Transverse colon (tissue), 4 donors: ENCODE results near the gene CTNNA1. TPM values are rescaled to one million over a fixed set of nuclear protein-coding genes. Genes with fewer than 3 reads are reported as not detected.

ENCODE experiments used
- DNase-seq: peaks from one replicate; pipeline ENCODE4 v3.0.0-alpha.2; 2019
- H3K27ac ChIP-seq, 4 donors: fragments of 200-600 bp; sonication (generic); 2 replicates each; pipeline ENCODE4 v1.5.1; 2016 to 2018; ENCODE audit warnings: inconsistent platforms in 4 of 4
- H3K27me3 ChIP-seq: fragments of 200-600 bp; sonication (generic); 2 replicates; pipeline ENCODE4 v1.5.1; 2017; ENCODE audit warnings: inconsistent platforms
- H3K36me3 ChIP-seq, 4 donors: fragments of 200-600 bp; sonication (generic); 2 replicates each; pipeline ENCODE4 v1.5.1; 2017 to 2019; ENCODE audit warnings: inconsistent platforms in 4 of 4
- H3K4me1 ChIP-seq, 4 donors: fragments of 200-600 bp; sonication (generic); 2 replicates each; pipeline ENCODE4 v1.5.1; 2017 to 2020; ENCODE audit warnings: inconsistent platforms in 4 of 4
- H3K4me3 ChIP-seq, 4 donors: fragments of 200-600 bp; sonication (generic); 1 replicate in 1 of 4; 2 replicates in 3 of 4; pipeline versions ENCODE4 v1.5.1 to v1.6.1; 2017 to 2019; ENCODE audit warnings: inconsistent platforms in 4 of 4
- H3K9me3 ChIP-seq, 2 donors: fragments of 200-600 bp; sonication (generic); 2 replicates each; pipeline ENCODE4 v1.5.1; 2017 to 2019; ENCODE audit warnings: inconsistent platforms in 2 of 2
- EP300 ChIP-seq: sonication (generic); formaldehyde crosslinking; IDR thresholded peaks from one replicate; pipeline ENCODE4 v1.6.1; 2017; ENCODE audit warnings: antibody characterized with exemption, low read depth
- POLR2A ChIP-seq: fragments of 450-650 bp; IDR thresholded peaks from one replicate; pipeline ENCODE4 v1.6.1; 2016; ENCODE audit warnings: antibody characterized with exemption, mild to moderate bottlenecking, moderate library complexity
- POLR2AphosphoS5 ChIP-seq, 3 donors: sonication (generic); formaldehyde crosslinking; IDR thresholded peaks; one replicate each; pipeline ENCODE4 v1.6.1; 2016; ENCODE audit warnings: antibody characterized with exemption in 3 of 3
- WGBS, 2 donors: methylation state at CpG; one replicate each; pipeline ENCODE4 v1.1.5; 2018; ENCODE audit warnings: low coverage in 1 of 2; 5-methylcytosine and 5-hydroxymethylcytosine counted together
- in situ Hi-C, 4 donors: fragments of 200-750 bp; cut with MboI; loops; one replicate each; pipeline versions ENCODE4 v1.15.0 to v1.15.1; 2017; ENCODE audit warnings: low sequenced_read_pairs in 3 of 4, low pct_ligation_motif_present in 1 of 4, low pct_unique_long_range_greater_than_20kb in 1 of 4
- intact Hi-C: fragments of 100-400 bp; cut with DNase I; formaldehyde crosslinking; loops from one replicate; pipeline ENCODE4 v1.15.1; 2023; ENCODE audit warnings: low total_unique reads
- total RNA-seq, 4 donors: library from RNA; depleted of rRNA; stranded (reverse); fragments of >200 nt; gene quantifications; one replicate each; pipeline ENCODE4 v1.1.0, GENCODE V29; 2016
- TF ChIP-seq, protein P1 (sequence below), 5 experiments: fragments of 200-600 bp in 3 of 5; fragments of 450-650 bp in 2 of 5; sonication (generic) in 3 of 5; IDR thresholded peaks; 1 replicate in 2 of 5; 2 replicates in 3 of 5; pipeline ENCODE4 v1.5.1; 2016 to 2017; ENCODE audit warnings: antibody characterized with exemption in 5 of 5, inconsistent platforms in 3 of 5, mild to moderate bottlenecking in 2 of 5, moderate library complexity in 1 of 5

The CTNNA1 gene
- total RNA-seq, 4 donors from 2014 or later = 272 to 381 (median 316) TPM

DNA sequence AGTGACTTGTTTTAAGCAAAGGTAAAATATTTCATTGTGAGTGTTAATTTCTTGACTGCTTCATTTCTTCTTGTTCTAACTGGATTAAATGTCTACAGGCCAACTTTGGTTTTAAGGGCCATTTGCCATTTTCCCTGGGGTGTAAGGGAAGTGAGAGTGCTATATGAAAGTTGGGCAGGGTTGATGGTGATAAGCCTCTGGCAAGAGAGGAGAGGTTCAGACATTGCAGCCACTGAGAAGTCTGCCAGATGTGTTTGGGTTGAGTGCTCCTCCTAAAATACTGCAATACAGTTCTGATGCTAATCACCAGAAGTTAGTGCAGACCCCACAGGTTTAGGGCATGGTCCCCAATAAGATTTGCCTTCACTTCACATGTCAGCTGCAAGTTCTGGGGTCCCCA lies 136.8 kb downstream of the CTNNA1 start:
- DNase-seq = no peak
- Histone ChIP-seq H3K27ac (no peak overlapping the region), H3K4me3 (no peak overlapping the region), H3K9me3 (no peaks in the 10 kb centered on the region), H3K36me3 (peaks cover 0 to 50% (median 22%) of the 10 kb centered on the region in 4 donors), H3K27me3 (no peaks in the 10 kb centered on the region), H3K4me1 (no peaks in the 10 kb centered on the region)
- in situ Hi-C loops = no loop called here
- intact Hi-C loops = no loop called here
- TF ChIP-seq, protein P1, sequence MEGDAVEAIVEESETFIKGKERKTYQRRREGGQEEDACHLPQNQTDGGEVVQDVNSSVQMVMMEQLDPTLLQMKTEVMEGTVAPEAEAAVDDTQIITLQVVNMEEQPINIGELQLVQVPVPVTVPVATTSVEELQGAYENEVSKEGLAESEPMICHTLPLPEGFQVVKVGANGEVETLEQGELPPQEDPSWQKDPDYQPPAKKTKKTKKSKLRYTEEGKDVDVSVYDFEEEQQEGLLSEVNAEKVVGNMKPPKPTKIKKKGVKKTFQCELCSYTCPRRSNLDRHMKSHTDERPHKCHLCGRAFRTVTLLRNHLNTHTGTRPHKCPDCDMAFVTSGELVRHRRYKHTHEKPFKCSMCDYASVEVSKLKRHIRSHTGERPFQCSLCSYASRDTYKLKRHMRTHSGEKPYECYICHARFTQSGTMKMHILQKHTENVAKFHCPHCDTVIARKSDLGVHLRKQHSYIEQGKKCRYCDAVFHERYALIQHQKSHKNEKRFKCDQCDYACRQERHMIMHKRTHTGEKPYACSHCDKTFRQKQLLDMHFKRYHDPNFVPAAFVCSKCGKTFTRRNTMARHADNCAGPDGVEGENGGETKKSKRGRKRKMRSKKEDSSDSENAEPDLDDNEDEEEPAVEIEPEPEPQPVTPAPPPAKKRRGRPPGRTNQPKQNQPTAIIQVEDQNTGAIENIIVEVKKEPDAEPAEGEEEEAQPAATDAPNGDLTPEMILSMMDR (IDR thresholded peaks at IDR 0.05) = no peak
- TF ChIP-seq POLR2AphosphoS5 (IDR thresholded peaks at IDR 0.05) (no peak), EP300 (no peak), POLR2A (no peak)

DNA sequence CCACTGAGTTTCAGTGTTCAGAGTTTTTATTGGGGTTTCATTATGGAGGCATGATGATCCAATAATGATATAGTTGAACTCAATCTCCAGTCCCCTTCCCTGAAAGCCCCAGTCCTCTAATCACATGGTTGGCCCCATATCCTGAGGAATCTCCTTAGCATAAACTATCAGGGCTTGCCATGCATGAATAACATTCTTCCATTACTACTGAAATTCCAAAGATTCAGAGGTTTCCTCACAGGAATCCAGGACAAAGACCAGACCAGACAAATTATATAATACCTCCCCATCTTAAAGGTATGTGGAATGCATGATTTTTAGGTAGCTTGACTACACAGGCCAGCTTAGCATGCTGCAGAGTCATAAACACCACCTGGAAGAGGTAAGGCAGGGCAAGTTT lies 137.4 kb downstream of the CTNNA1 start:
- no peak overlapping the region for H3K4me3 ChIP-seq
- no peak overlapping the region for H3K27ac ChIP-seq
- intact Hi-C loops (no loop called here), in situ Hi-C loops (no loop called here)
- DNase-seq = no peak
- no peaks in the 10 kb centered on the region for H3K4me1 ChIP-seq
- H3K27me3 ChIP-seq = no peaks in the 10 kb centered on the region
- no peaks in the 10 kb centered on the region for H3K9me3 ChIP-seq
- H3K36me3 ChIP-seq = peaks cover 0 to 50% (median 22%) of the 10 kb centered on the region in 4 donors
- TF ChIP-seq EP300 (no peak), POLR2AphosphoS5 (IDR thresholded peaks at IDR 0.05) (no peak), POLR2A (no peak)
- TF ChIP-seq, protein P1 (IDR thresholded peaks at IDR 0.05) = no peak

DNA sequence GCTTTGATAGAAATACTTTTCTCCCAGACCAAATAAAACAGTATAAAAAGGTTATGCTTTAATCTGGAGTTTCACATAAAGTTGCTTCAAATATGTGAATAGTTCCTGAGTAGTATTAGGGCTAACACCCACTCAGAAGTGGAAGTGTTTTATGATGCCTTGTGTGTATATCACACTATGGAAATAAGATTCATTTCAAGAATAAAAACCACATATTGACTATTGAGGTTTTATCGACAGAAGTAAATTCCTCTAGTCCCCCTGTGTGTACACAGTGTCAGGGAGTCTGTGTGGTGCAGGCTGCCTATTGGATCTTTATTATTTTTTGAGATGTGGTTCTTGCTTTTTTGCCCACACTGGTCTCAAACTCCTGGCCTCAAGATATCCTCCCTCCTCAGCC lies 142.7 kb downstream of the CTNNA1 start:
- no peaks in the 10 kb centered on the region for H3K4me1 ChIP-seq
- peaks cover 0 to 6% (median 0%) of the 10 kb centered on the region in 4 donors for H3K36me3 ChIP-seq
- no peak for DNase-seq
- no peak overlapping the region for H3K4me3 ChIP-seq
- no peak for TF ChIP-seq POLR2A
- no peak for TF ChIP-seq EP300
- TF ChIP-seq, protein P1 (IDR thresholded peaks at IDR 0.05) = no peak
- no peak for TF ChIP-seq POLR2AphosphoS5 (IDR thresholded peaks at IDR 0.05)
- intact Hi-C loops = no loop called here
- WGBS, 2 donors = 66 to 89% methylated on average over 1 of the region's 1 CpG
- H3K27ac ChIP-seq = no peak overlapping the region
- H3K9me3 ChIP-seq = no peaks in the 10 kb centered on the region
- H3K27me3 ChIP-seq = no peaks in the 10 kb centered on the region
- in situ Hi-C loops = no loop called here

DNA sequence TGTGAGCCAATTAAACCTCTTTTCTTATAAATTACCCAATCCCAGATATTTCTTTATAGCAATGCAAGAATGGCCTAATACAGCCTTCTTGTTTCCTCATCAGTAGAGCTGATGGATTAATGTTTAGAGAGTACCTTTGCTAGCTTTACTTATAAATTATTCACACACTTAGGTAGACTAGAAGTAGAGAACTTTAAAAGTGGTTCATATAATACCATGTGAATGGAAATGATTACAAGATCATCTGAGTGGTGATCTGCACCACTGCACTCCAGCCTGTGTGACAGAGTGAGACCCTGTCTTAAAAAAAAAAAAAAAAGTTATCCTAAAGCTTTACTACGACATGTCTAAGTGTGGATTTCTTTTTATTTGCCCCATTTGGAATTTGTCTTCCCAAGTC lies 145.1 kb downstream of the CTNNA1 start:
- no peaks in the 10 kb centered on the region for H3K9me3 ChIP-seq
- 87 to 100% methylated on average over 1 of the region's 1 CpG for WGBS, 2 donors

More for the DNA sequence above, 145.1 kb downstream of the CTNNA1 start:
- in situ Hi-C loops = no loop called here
- Histone ChIP-seq H3K4me1 (peaks cover 0 to 6% (median 2%) of the 10 kb centered on the region in 4 donors), H3K27ac (no peak overlapping the region), H3K4me3 (no peak overlapping the region), H3K27me3 (no peaks in the 10 kb centered on the region), H3K36me3 (peaks cover 0 to 5% (median 0%) of the 10 kb centered on the region in 4 donors)
- no peak for DNase-seq
- TF ChIP-seq, protein P1 (IDR thresholded peaks at IDR 0.05) = no peak
- TF ChIP-seq POLR2A (no peak), EP300 (no peak), POLR2AphosphoS5 (IDR thresholded peaks at IDR 0.05) (no peak)
- intact Hi-C loops = no loop called here
